HS-5 (cell line): Measurements from ENCODE around the gene ADAMTS17.

Experiments
- DNase-seq: peaks from one replicate; pipeline ENCODE4 v3.0.0-alpha.2; 2012; ENCODE audit warnings: low read depth

The ADAMTS17 gene

DNA sequence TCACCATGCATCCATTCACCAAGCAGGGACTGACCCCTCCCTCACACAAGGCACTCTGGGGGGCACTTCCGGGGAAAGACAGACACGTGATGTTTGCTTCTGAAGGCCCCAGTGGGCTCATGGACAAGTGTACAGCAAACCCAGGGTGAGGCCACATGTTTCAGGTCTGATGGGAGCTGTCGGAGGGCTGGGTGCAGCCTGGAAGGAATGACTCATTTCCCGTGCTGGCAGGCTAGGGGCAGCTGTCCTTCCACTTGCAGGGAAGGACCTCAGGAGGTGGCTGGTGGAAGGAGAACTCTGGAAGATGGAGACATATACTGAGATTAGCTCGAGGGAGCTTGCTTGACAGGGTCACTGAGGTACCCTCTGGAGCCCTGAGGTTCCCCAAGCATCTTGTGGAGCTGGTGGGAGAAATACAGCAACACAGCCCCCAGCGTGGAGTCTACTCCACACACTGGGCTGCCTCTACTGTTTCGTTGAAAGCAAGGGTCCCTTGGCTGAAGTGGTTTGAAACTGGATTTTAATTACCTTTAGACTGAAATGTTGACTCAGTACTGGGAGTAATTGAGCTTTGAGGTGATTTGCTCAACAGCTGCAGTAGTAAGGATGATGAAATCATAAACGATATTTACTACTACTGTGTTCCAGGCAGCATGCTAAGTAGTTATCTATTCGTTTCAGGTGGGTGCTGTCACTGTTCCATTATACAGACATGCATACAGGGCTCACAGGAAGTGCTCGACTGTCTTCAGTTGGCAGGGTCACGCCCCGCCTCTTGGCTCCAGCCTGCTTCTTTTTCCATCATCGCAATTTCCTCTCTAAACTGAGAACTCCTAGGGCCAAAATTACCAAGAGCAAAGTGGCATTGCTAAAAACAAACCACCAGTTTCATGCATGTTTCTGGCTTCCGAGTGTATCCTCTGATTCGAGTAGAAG, 230.4 kb downstream of the ADAMTS17 start:
- DNase-seq = peak; percentile 47

GRCh38 chr15:100109486-100110035, 232.2 kb downstream of the ADAMTS17 start:
- DNase-seq = no peak

GRCh38 chr15:100108846-100109245, 232.9 kb downstream of the ADAMTS17 start:
- DNase-seq = no peak

GRCh38 chr15:100108346-100108745, 233.4 kb downstream of the ADAMTS17 start:
- DNase-seq = no peak

DNA sequence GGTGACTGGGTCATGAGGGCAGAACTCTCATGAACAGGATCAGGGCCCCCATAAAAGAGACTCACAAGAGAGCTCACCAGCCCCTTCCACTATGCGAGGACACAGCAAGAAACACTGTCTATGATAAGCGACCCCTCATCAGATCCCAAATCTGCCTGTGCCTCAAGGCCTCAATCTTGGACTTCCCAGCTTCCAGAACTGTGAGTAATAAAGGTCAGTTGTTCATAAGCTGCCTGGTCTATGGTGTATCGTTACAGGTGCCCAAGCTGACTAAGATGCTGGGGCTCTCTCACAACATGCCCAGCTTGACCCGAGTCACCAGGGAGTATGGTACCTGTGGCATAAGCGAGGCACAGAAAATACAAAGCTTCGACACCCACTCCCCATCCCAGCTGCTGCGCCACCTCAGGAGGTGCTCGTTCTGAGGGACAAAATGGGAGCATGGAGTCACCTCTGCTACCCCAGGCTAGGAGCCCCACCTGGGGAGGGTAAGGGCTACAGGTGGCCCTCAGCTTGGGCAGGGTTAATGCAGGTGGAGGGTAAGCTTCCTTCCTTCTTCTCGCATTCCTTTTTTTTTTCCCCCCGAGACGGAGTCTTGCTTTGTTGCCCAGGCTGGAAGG, 234.1 kb downstream of the ADAMTS17 start:
- DNase-seq = no peak

- no peak for DNase-seq
Measured at GRCh38 chr15:100107151-100107550, 234.6 kb downstream of the ADAMTS17 start.

DNA sequence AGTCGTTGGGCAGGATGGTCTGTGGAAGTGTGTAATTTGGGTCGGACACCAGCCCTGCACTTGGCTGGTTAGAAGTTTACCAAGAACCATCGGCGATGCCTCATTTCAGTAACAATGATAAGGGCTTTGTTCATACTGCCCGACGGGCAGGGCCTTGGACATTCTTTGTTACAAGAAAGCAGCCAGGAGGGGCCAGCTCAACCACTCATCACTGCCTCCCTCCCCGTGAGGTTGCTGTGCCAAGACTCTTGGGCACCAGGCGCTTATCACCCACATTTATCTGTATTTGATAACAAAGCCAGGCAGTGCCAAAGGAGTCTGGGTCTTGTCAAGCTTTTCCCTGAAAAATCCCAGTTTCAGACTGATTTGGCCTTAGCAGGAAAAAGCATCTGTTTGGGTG, 235.0 kb downstream of the ADAMTS17 start:
- no peak for DNase-seq

- DNase-seq = no peak
Measured at GRCh38 chr15:100105101-100105500, 236.7 kb downstream of the ADAMTS17 start.

GRCh38 chr15:100104245-100104644, 237.5 kb downstream of the ADAMTS17 start:
- no peak for DNase-seq

- DNase-seq = no peak
Measured at GRCh38 chr15:100103828-100104227, 237.9 kb downstream of the ADAMTS17 start.

GRCh38 chr15:100101426-100102089, 240.2 kb downstream of the ADAMTS17 start:
- no peak for DNase-seq

DNA sequence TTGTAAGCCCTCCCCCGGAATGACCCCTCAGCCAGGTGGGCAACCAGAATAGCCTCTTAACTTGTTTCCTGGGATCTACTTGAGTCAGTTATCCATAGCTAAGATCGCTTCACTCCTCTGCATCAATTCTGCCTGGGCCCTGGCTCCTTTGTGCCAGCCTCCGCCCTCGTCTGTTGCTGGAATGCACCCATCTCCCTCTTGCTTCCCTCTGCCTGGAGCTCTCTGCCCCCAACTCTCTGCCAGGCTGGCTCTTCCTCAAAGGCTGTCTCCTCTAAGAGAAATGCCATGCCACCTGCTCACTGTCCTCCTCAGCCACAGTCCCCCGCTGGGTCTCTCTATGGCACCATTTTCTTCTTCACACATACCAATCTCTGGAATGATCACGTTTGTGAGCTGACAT, 240.8 kb downstream of the ADAMTS17 start:
- DNase-seq = no peak

DNA sequence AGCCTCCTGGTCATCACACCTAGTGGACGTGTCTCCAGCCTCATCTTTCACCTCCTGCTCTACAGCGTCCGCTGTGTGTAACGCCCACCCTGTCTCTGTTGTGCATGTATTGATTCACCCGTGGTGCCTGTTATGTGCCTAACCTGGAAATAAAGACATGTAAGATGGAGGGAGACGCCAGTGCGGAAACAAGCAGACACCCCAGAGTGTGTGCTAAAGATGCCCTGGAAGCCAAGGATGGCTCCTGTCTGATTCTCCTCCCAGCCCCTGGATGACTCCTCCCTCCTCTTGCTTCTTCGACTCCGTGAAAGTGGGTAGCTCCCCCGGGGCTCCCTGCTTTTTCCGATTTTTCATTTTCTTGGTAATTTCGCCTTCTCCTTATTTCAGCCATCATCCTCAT, 241.8 kb downstream of the ADAMTS17 start:
- no peak for DNase-seq

DNA sequence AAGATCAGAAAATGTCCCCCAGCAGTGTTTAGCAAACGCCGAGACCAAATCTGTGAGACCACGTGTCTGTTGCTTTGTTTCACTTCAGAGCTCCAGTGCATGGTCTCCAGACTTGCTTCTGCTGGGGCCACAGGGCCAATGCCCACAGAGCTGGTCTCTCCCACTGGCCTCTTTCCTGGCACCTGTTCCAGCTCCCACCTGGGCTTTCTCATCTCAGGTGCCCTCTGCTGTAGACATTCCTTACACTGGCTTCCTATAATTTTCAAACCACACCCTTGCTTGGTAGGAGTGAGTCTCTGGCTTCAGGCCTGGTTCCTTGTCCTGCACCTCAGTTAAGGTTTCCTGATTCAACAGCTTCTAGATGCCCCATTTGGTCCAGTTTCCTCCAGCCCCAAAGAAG, 243.1 kb downstream of the ADAMTS17 start:
- DNase-seq = no peak

- DNase-seq = no peak
Measured at GRCh38 chr15:100097342-100098127, 244.2 kb downstream of the ADAMTS17 start.

DNA sequence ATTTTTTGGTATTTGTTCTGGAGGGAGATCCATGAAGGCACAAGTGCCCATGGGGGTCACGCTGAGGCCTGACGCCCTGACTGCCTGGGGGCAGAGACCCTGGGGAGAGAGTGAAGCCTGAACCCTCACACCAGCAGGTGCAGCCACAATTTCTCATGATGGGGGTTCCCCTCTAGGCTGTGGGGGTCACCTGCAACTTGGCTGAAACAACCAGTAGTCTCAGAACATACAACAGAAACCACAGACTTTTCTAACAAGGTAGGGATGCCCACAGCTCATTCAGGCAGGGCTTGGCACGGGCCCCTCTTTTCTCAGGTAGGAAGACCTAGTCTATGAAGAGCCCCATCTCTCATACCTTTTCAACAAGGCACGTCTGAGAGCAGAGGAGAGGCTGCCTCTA, 245.1 kb downstream of the ADAMTS17 start:
- DNase-seq = no peak

- DNase-seq = no peak
Measured at GRCh38 chr15:100096248-100096600, 245.6 kb downstream of the ADAMTS17 start.

- no peak for DNase-seq
Measured at GRCh38 chr15:100095541-100096247, 246.1 kb downstream of the ADAMTS17 start.

GRCh38 chr15:100094127-100094510, 247.7 kb downstream of the ADAMTS17 start:
- no peak for DNase-seq

GRCh38 chr15:100093211-100094126, 248.3 kb downstream of the ADAMTS17 start:
- DNase-seq = peak; percentile 52
